ENCODE data around the gene LYPD4.
"Not testable (repeated sequence)": the region's sequence is repeated elsewhere in the genome, so short reads cannot be mapped to it uniquely, and the experiment has no call there.

The LYPD4 gene

DNA sequence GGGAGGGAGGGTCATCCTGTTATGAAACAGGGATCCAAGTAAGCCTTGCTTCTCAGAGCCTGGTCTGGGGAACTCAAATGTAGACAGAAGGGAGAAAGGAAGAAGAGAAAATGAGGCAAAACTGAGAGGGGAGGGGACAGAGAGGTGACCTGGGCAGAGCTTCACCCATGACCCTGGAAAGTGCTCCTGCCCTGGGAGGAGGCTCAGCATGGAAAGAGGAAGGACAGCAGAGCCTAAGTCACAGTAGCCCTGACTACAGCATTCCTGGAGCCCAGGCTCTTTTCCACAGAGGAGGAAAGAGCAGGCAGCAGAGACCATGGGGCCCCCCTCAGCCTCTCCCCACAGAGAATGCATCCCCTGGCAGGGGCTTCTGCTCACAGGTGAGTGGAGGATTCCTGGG is 48.1 kb downstream of the LYPD4 start, which contains the start of gene CEACAM3:
Gene CEACAM3 (plus strand): TSS at position 226 of the 400 bp plus-strand sequence. CDS start 91 bp downstream, at position 317.
- no peak for FAIRE-seq

GRCh38 chr19:41795031-41795461 is 49.4 kb downstream of the LYPD4 start:
- FAIRE-seq = peak; percentile 94

GRCh38 chr19:41793414-41793727 is 51.1 kb downstream of the LYPD4 start:
- no peak for FAIRE-seq

DNA sequence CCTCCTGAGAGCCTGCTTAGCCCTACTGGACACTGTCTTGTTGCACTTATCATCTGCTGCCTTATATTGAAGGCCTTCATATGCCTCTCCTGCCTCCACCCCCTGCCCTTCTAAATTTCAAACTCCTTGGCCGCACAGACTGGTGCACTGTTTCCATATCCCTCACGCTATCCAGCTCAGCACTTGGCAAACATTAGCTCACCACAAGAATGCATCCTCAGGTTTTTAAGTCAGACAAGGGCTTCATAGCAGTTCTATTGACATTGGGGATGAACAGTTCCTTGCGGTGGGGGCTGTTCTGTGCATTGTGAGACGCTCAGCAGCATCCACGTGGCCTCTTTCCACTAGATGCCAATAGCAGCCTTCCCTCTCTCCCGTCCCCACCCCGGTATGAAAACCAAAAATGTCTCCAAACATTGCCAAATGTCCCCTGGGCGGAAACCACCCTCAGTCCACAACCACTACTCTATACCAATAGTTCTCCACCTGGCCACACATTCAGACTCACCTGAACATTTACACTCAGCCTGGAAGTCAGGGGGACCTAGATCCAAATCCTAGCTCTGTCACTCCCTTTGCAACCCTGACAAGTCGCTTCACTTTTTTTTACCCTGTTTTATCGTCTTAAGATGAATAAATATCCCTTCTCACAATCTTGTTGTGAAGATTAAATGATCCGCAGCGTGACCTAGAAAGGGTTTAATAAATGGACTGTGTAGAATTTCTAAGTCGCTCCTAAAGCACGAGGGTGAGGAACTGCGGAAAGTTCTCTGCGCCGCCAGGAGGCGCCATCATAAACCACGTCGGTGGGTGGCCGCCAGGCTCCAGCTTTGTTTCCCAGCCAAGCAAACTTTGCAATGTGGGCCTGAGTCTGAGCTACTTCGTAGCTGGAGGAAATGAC is 51.7 kb downstream of the LYPD4 start:
- FAIRE-seq = no peak

DNA sequence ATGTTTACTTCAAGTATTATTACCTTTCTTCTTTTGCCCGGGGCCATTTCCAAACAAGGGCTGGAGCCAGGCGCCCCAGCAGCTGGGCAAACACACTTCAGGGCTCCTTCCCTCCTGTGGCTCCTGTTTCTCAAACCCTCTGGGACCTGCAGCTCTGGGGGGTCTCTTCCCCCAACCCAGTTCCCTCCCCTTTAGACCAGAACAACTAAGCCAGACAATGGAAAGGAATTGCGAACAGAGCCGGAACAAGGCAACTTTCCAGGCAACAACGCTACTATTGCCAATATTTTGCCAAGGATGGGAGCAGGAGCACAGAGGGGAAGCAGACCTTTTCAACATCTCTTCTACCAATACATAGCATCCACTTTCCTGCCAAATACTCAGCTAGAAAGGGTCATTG is 55.4 kb downstream of the LYPD4 start:
- not testable (repeated sequence) for FAIRE-seq

- FAIRE-seq = not testable (repeated sequence)
These were observed 56.0 kb downstream of the LYPD4 start for GRCh38 chr19:41788518-41788917.

Data from islet of Langerhans (tissue), 1 donor.